OCI-LY3 (cell line): ENCODE measurements around the gene PRMT9.

ENCODE experiments used
- H2AFZ ChIP-seq: fragments of 200-600, 300-600 bp; shearing (Covaris generic); 2 replicates; pipeline ENCODE4 v1.6.0; 2014; ENCODE audit warnings: antibody characterized with exemption, low read depth, low read length
- H3K27ac ChIP-seq: fragments of 200-600, 300-600 bp; sonication (generic); 2 replicates; pipeline ENCODE4 v1.5.1; 2014; ENCODE audit warnings: mild to moderate bottlenecking, low read length, moderate library complexity, mixed read lengths
- H3K27me3 ChIP-seq: fragments of 200-600, 300-600 bp; sonication (generic); 2 replicates; pipeline ENCODE4 v1.6.1; 2014; ENCODE audit warnings: low read depth, low read length, mixed read lengths
- H3K36me3 ChIP-seq: fragments of 200-600, 300-600 bp; sonication (generic); replicated peaks from 2 replicates; pipeline ENCODE3; 2014; ENCODE audit warnings: low read depth, low read length, mixed read lengths
- H3K4me1 ChIP-seq: fragments of 300-600, 200-600 bp; sonication (generic); 2 replicates; pipeline ENCODE4 v1.6.1; 2014; ENCODE audit warnings: low read length, mixed read lengths
- H3K4me2 ChIP-seq: fragments of 200-600, 300-600 bp; sonication (generic); 2 replicates; pipeline ENCODE4 v1.6.1; 2014; ENCODE audit warnings: low read length, mixed read lengths
- H3K4me3 ChIP-seq: fragments of 300-600, 200-600 bp; sonication (generic); 2 replicates; pipeline ENCODE4 v1.5.1; 2014; ENCODE audit warnings: antibody characterized with exemption, mild to moderate bottlenecking, low read length, moderate library complexity
- H3K79me2 ChIP-seq: fragments of 300-600, 200-600 bp; shearing (Covaris generic); 2 replicates; pipeline ENCODE4 v1.6.1; 2014; ENCODE audit warnings: mild to moderate bottlenecking, low read length, mixed read lengths
- H3K9ac ChIP-seq: fragments of 300-600, 200-600 bp; shearing (Covaris generic); 2 replicates; pipeline ENCODE4 v1.6.0; 2014; ENCODE audit warnings: mild to moderate bottlenecking, low read length, moderate library complexity
- H3K9me3 ChIP-seq: fragments of 200-600, 300-600 bp; shearing (Covaris generic); 2 replicates; pipeline ENCODE4 v1.6.1; 2014; ENCODE audit warnings: low read length, mixed read lengths; ENCODE audit not compliant: insufficient read depth
- H4K20me1 ChIP-seq: fragments of 200-600, 300-600 bp; sonication (generic); 2 replicates; pipeline ENCODE4 v1.6.1; 2016; ENCODE audit warnings: low read length, mixed read lengths; ENCODE audit not compliant: insufficient read depth
- CTCF ChIP-seq: fragments of 200-600, 300-600 bp; sonication (generic); IDR thresholded peaks from 2 replicates; pipeline ENCODE4 v1.5.1; 2014; ENCODE audit warnings: antibody characterized with exemption, low read length, low read depth
- EZH2phosphoT487 ChIP-seq: fragments of 200-600 bp; shearing (Covaris generic); IDR thresholded peaks from 2 replicates; pipeline ENCODE4 v1.6.1; 2018; ENCODE audit warnings: antibody characterized with exemption, mixed run types, low read depth

The PRMT9 gene

DNA sequence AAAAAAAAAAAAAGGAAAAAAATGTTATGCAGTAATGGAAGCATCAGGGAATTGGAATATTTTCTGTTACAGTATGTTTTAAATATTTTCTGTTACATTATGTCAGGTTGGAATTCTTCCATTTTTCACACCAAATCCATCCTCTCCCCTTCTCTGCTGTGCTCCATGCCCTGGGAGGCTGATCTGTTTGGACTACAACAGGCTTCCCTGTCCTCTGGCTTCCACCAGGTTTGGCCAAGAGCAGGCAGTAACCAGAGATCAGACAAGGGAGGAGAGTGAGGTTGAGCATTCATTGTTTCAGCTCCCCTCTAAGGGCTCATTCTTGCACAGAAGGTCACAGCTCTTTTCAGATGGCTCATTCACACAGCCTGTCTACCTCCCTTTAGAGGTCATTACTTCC is 78.5 kb downstream of the PRMT9 start:
- H3K79me2 ChIP-seq: no peaks in the 10 kb centered on the region
- no peak overlapping the region for H3K27ac ChIP-seq
- no peaks in the 10 kb centered on the region for H3K4me1 ChIP-seq
- H3K4me2 ChIP-seq: no peak overlapping the region
- no peaks in the 10 kb centered on the region for H4K20me1 ChIP-seq
- H3K36me3 ChIP-seq: no peaks in the 10 kb centered on the region
- H2AFZ ChIP-seq: no peak overlapping the region
- H3K9ac ChIP-seq: no peak overlapping the region
- H3K4me3 ChIP-seq: no peak overlapping the region
- no peaks in the 10 kb centered on the region for H3K9me3 ChIP-seq
- no peaks in the 10 kb centered on the region for H3K27me3 ChIP-seq
- TF ChIP-seq CTCF (no peak), EZH2phosphoT487 (no peak)

DNA sequence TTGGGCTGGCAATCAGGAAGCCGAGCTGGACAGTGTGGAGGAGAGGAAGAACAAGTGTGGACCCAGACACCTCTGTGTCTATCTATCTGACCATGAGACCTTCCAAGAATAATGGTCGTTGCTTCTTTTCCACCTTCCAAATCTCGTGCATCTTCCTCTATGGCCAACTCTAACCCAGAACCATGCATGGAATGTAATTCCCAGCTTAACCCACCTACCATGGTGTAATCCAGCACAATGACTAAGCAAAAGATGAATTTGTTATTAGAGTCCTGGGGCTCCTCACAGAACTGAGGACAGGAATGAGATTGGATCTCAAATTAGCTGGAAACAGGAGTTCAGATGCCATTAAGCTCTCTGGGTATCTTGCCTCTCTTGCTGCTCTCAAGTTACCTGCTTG is 84.2 kb downstream of the PRMT9 start:
- TF ChIP-seq CTCF (no peak), EZH2phosphoT487 (no peak)
- H3K9ac ChIP-seq: no peak overlapping the region
- no peak overlapping the region for H3K4me2 ChIP-seq
- H3K79me2 ChIP-seq: no peaks in the 10 kb centered on the region
- H3K9me3 ChIP-seq: no peaks in the 10 kb centered on the region
- no peaks in the 10 kb centered on the region for H3K36me3 ChIP-seq
- H3K27ac ChIP-seq: no peak overlapping the region
- H4K20me1 ChIP-seq: no peaks in the 10 kb centered on the region
- H3K4me3 ChIP-seq: no peak overlapping the region
- H3K27me3 ChIP-seq: no peaks in the 10 kb centered on the region
- no peaks in the 10 kb centered on the region for H3K4me1 ChIP-seq
- no peak overlapping the region for H2AFZ ChIP-seq

DNA sequence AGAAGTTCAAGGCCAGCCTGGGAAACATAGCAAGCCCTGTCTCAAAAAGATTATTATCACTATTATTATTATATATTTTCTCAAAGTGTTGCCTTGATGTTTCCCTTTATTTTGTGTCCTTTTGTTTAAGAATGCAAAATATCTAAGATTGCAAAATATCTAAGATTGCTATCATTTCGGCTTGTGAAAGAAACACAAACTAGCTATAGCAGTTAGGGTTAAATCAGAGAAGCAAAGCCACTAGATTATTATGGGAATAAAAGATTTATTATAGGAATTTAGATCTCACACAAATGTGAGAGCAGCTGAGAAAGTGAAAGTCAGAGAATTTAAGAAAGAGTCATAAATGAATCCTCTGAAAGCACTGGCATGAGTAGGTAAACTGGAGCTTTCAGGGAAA is 84.8 kb downstream of the PRMT9 start:
- Histone ChIP-seq H4K20me1 (no peaks in the 10 kb centered on the region), H2AFZ (no peak overlapping the region), H3K36me3 (no peaks in the 10 kb centered on the region), H3K27ac (no peak overlapping the region), H3K79me2 (no peaks in the 10 kb centered on the region), H3K9me3 (no peaks in the 10 kb centered on the region), H3K27me3 (no peaks in the 10 kb centered on the region), H3K9ac (no peak overlapping the region), H3K4me1 (no peaks in the 10 kb centered on the region), H3K4me2 (no peak overlapping the region), H3K4me3 (no peak overlapping the region)
- no peak for TF ChIP-seq EZH2phosphoT487

DNA sequence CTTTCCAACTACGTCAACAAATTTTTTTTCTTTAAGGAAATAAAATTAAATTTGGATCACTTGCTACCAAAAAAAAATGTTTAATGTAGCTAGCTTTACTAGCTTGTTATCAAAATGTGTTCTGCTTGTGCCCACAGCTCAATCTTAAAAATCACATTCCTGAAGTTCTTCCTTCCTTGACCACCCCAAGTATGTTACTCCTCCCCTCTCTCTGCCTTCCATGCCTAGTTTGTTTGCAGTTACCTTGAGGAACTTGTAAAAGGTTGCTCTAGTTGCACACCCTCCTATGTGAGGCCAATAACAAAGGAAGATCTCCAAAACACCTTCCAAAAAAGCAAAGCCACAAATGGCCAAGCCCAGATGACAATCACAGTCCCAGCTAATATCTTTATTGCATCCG is 86.4 kb downstream of the PRMT9 start:
- no peak overlapping the region for H3K4me3 ChIP-seq
- H4K20me1 ChIP-seq: no peaks in the 10 kb centered on the region
- no peaks in the 10 kb centered on the region for H3K4me1 ChIP-seq
- H3K9ac ChIP-seq: no peak overlapping the region
- H3K36me3 ChIP-seq: no peaks in the 10 kb centered on the region
- H3K4me2 ChIP-seq: no peak overlapping the region
- H3K9me3 ChIP-seq: no peaks in the 10 kb centered on the region
- no peak overlapping the region for H2AFZ ChIP-seq
- no peaks in the 10 kb centered on the region for H3K79me2 ChIP-seq
- no peak overlapping the region for H3K27ac ChIP-seq
- TF ChIP-seq EZH2phosphoT487 (no peak), CTCF (no peak)
- H3K27me3 ChIP-seq: no peaks in the 10 kb centered on the region

DNA sequence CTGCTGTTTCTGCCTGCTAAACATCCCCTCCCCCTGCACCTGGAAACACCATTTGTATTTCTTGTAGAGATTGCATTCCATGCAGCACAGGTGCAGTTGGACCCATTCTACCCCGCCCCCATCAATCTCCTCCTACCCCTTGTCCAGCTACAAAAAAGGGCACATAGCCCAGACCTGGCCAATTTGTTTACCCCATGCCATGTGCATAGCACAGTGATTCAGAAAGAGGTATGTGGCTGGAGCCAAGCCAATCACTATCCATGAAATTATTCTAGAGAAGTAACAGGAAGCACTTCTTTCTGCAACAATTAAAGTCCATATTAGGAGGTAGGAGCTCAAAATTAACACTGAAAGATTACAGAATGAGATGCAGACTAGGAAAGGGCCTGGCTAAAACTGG is 87.0 kb downstream of the PRMT9 start:
- H3K79me2 ChIP-seq: no peaks in the 10 kb centered on the region
- no peaks in the 10 kb centered on the region for H3K27me3 ChIP-seq
- no peak overlapping the region for H2AFZ ChIP-seq
- H3K27ac ChIP-seq: no peak overlapping the region
- H3K4me3 ChIP-seq: no peak overlapping the region
- H4K20me1 ChIP-seq: no peaks in the 10 kb centered on the region
- no peak for TF ChIP-seq EZH2phosphoT487
- TF ChIP-seq CTCF: no peak
- no peaks in the 10 kb centered on the region for H3K9me3 ChIP-seq
- H3K36me3 ChIP-seq: no peaks in the 10 kb centered on the region
- H3K4me1 ChIP-seq: no peaks in the 10 kb centered on the region
- no peak overlapping the region for H3K9ac ChIP-seq
- H3K4me2 ChIP-seq: no peak overlapping the region
